OCI-LY1 (cell line): ENCODE measurements around the gene VSTM4.

Source experiments
- H2AFZ ChIP-seq: fragments of 200-600 bp; sonication (generic), shearing (Covaris generic); 2 replicates; pipeline ENCODE4 v1.6.0; 2014; ENCODE audit warnings: antibody characterized with exemption, mild to moderate bottlenecking, low read length
- H3F3A ChIP-seq: fragments of 200-600 bp; sonication (generic), shearing (Covaris generic); 2 replicates; pipeline ENCODE4 v1.6.0; 2014; ENCODE audit warnings: mild to moderate bottlenecking, antibody characterized with exemption, low read length, moderate library complexity; ENCODE audit not compliant: insufficient read depth
- H3K27ac ChIP-seq: fragments of 200-600 bp; sonication (generic); 2 replicates; pipeline ENCODE4 v1.5.1; 2014; ENCODE audit warnings: low read length, mixed run types, mild to moderate bottlenecking, low read depth; ENCODE audit not compliant: poor library complexity, severe bottlenecking
- H3K27me3 ChIP-seq: fragments of 200-600 bp; sonication (generic); 2 replicates; pipeline ENCODE4 v1.6.0; 2014; ENCODE audit warnings: antibody characterized with exemption, mild to moderate bottlenecking, low read length, moderate library complexity; ENCODE audit not compliant: insufficient read depth
- H3K36me3 ChIP-seq: fragments of 200-600 bp; sonication (generic); 2 replicates; pipeline ENCODE4 v1.6.1; 2014; ENCODE audit warnings: mild to moderate bottlenecking, antibody characterized with exemption, low read length, moderate library complexity, mixed read lengths; ENCODE audit not compliant: insufficient read depth
- H3K4me1 ChIP-seq: fragments of 200-600 bp; sonication (generic); 2 replicates; pipeline ENCODE4 v1.5.1; 2014; ENCODE audit warnings: mild to moderate bottlenecking, low read length, moderate library complexity; ENCODE audit not compliant: insufficient read depth, severe bottlenecking
- H3K4me2 ChIP-seq: fragments of 200-600 bp; sonication (generic), shearing (Covaris generic); 2 replicates; pipeline ENCODE4 v1.6.1; 2014; ENCODE audit warnings: low read length
- H3K4me3 ChIP-seq: fragments of 200-600 bp; sonication (generic); 2 replicates; pipeline ENCODE4 v1.5.1; 2014; ENCODE audit warnings: low read length, low read depth, mild to moderate bottlenecking, mixed read lengths; ENCODE audit not compliant: poor library complexity, severe bottlenecking
- H3K79me2 ChIP-seq: fragments of 200-600 bp; shearing (Covaris generic); 2 replicates; pipeline ENCODE4 v1.6.1; 2016; ENCODE audit warnings: mixed run types, low read length, mixed read lengths; ENCODE audit not compliant: insufficient read depth
- H3K9ac ChIP-seq: fragments of 200-600 bp; sonication (generic), shearing (Covaris generic); 2 replicates; pipeline ENCODE4 v1.6.1; 2014; ENCODE audit warnings: mild to moderate bottlenecking, low read length, mixed read lengths
- H3K9me2 ChIP-seq: fragments of 200-600 bp; sonication (generic), shearing (Covaris generic); 2 replicates; pipeline ENCODE4 v1.6.1; 2014; ENCODE audit warnings: low read depth, mild to moderate bottlenecking, low read length, mixed read lengths
- H3K9me3 ChIP-seq: fragments of 200-600 bp; shearing (Covaris generic); 2 replicates; pipeline ENCODE4 v1.6.1; 2014; ENCODE audit warnings: low read length, mixed read lengths
- H4K20me1 ChIP-seq: fragments of 200-600 bp; sonication (generic), shearing (Covaris generic); 2 replicates; pipeline ENCODE4 v1.6.0; 2016; ENCODE audit warnings: mild to moderate bottlenecking, low read length; ENCODE audit not compliant: insufficient read depth
- CTCF ChIP-seq: fragments of 200-600 bp; sonication (generic), shearing (Covaris generic); IDR thresholded peaks from 2 replicates; pipeline ENCODE4 v1.5.1; 2017; ENCODE audit warnings: mild to moderate bottlenecking, antibody characterized with exemption, low read length, moderate library complexity, mixed read lengths
- EZH2 ChIP-seq: fragments of 200-600 bp; sonication (generic), shearing (Covaris generic); IDR thresholded peaks from 2 replicates; pipeline ENCODE4 v1.8.0; 2017; ENCODE audit warnings: borderline replicate concordance, mixed run types, mild to moderate bottlenecking, antibody characterized with exemption, low read length, moderate library complexity, mixed read lengths

The VSTM4 gene

GRCh38 chr10:49021685-49022084 is 93.6 kb downstream of the VSTM4 start:
- Histone ChIP-seq H3K27ac (no peak overlapping the region), H2AFZ (no peak overlapping the region), H3K27me3 (no peaks in the 10 kb centered on the region), H3K4me1 (no peaks in the 10 kb centered on the region), H3F3A (no peaks in the 10 kb centered on the region), H3K4me2 (no peak overlapping the region), H3K9me3 (no peaks in the 10 kb centered on the region), H3K79me2 (no peaks in the 10 kb centered on the region), H3K9me2 (no peaks in the 10 kb centered on the region), H3K9ac (no peak overlapping the region), H4K20me1 (no peaks in the 10 kb centered on the region), H3K36me3 (no peaks in the 10 kb centered on the region), H3K4me3 (no peak overlapping the region)
- TF ChIP-seq EZH2 (no peak), CTCF (no peak)

GRCh38 chr10:49015700-49016099 is 99.6 kb downstream of the VSTM4 start:
- H3F3A ChIP-seq, result no peaks in the 10 kb centered on the region
- no peaks in the 10 kb centered on the region for H3K79me2 ChIP-seq
- H3K36me3 ChIP-seq, result no peaks in the 10 kb centered on the region
- no peaks in the 10 kb centered on the region for H3K9me2 ChIP-seq
- no peaks in the 10 kb centered on the region for H3K4me1 ChIP-seq
- no peaks in the 10 kb centered on the region for H4K20me1 ChIP-seq
- no peak overlapping the region for H2AFZ ChIP-seq
- H3K9ac ChIP-seq, result no peak overlapping the region
- TF ChIP-seq CTCF (no peak), EZH2 (no peak)
- no peak overlapping the region for H3K4me3 ChIP-seq
- H3K27ac ChIP-seq, result no peak overlapping the region
- H3K27me3 ChIP-seq, result no peaks in the 10 kb centered on the region
- no peaks in the 10 kb centered on the region for H3K9me3 ChIP-seq
- no peak overlapping the region for H3K4me2 ChIP-seq

- H3K4me2 ChIP-seq, result no peak overlapping the region
Observed at GRCh38 chr10:49012603-49013002, 102.7 kb downstream of the VSTM4 start.

More at GRCh38 chr10:49012603-49013002, 102.7 kb downstream of the VSTM4 start:
- Histone ChIP-seq H3K9me3 (no peaks in the 10 kb centered on the region), H3K4me1 (no peaks in the 10 kb centered on the region), H3K27ac (no peak overlapping the region), H3K9me2 (no peaks in the 10 kb centered on the region), H2AFZ (no peak overlapping the region), H3K9ac (no peak overlapping the region), H3K36me3 (no peaks in the 10 kb centered on the region), H3K4me3 (no peak overlapping the region), H3K27me3 (no peaks in the 10 kb centered on the region), H3K79me2 (no peaks in the 10 kb centered on the region), H3F3A (no peaks in the 10 kb centered on the region), H4K20me1 (no peaks in the 10 kb centered on the region)
- no peak for TF ChIP-seq EZH2
- no peak for TF ChIP-seq CTCF
